Duodenal mucosa (tissue), 2 donors: ENCODE results near the gene MIXL1.

Source experiments
- H3K27ac ChIP-seq: one replicate; pipeline ENCODE4 v1.7.0; 2013; ENCODE audit warnings: low read depth, low read length
- H3K27me3 ChIP-seq, 2 donors: one replicate each; pipeline ENCODE4 v1.7.0; 2013; ENCODE audit warnings: low read length in 2 of 2, control low read depth in 1 of 2; ENCODE audit not compliant: insufficient read depth in 2 of 2, control insufficient read depth in 1 of 2
- H3K36me3 ChIP-seq, 2 donors: one replicate each; pipeline ENCODE4 v1.7.0; 2013; ENCODE audit warnings: low read length in 2 of 2, control low read depth in 1 of 2; ENCODE audit not compliant: insufficient read depth in 2 of 2, control insufficient read depth in 1 of 2
- H3K4me1 ChIP-seq, 2 donors: one replicate each; pipeline ENCODE4 v1.7.0; 2013; ENCODE audit warnings: low read length in 2 of 2, control low read depth in 1 of 2; ENCODE audit not compliant: insufficient read depth in 2 of 2, control insufficient read depth in 1 of 2
- H3K4me3 ChIP-seq, 2 donors: one replicate each; pipeline ENCODE4 v1.7.0; 2013; ENCODE audit warnings: low read length in 2 of 2, low read depth in 1 of 2
- H3K9ac ChIP-seq, 2 donors: one replicate each; pipeline ENCODE4 v1.7.0; 2013; ENCODE audit warnings: low read length in 2 of 2, low read depth in 1 of 2
- H3K9me3 ChIP-seq, 2 donors: one replicate each; pipeline ENCODE4 v1.7.0; 2013; ENCODE audit warnings: low read length in 2 of 2, control low read depth in 1 of 2; ENCODE audit not compliant: control insufficient read depth in 1 of 2

Gene MIXL1

GRCh38 chr1:226212545-226212944 lies 10.9 kb upstream of the MIXL1 start:
- Histone ChIP-seq H3K36me3 (no peaks in the 10 kb centered on the region), H3K9ac (no peak overlapping the region), H3K4me1 (no peaks in the 10 kb centered on the region), H3K27ac (no peak overlapping the region), H3K9me3 (no peaks in the 10 kb centered on the region), H3K27me3 (no peaks in the 10 kb centered on the region), H3K4me3 (no peak overlapping the region)

DNA sequence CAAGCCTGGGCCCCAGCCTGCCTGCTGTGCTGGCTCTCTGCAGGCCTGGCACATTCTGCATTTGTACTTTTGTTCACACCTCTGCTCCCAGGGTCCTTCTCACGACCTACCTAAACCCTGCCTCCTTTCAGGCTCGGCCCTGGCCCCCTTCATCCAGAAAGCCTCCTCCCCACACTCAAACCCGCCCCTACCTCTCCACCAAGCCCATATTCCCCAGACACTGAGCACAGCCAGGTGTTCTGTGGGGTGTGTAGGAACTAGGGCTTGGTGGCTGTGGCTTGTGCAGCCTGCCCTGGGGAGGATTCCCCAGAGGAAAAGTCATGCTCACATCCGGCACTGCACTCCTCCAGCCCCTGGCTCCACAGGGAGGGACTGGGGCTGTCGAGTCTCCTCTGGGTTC lies 8.2 kb upstream of the MIXL1 start:
- Histone ChIP-seq H3K36me3 (no peaks in the 10 kb centered on the region), H3K9me3 (no peaks in the 10 kb centered on the region), H3K27me3 (no peaks in the 10 kb centered on the region), H3K9ac (no peak overlapping the region), H3K4me3 (no peak overlapping the region), H3K27ac (no peak overlapping the region), H3K4me1 (no peaks in the 10 kb centered on the region)

GRCh38 chr1:226216056-226216455 lies 7.4 kb upstream of the MIXL1 start:
- Histone ChIP-seq H3K27me3 (no peaks in the 10 kb centered on the region), H3K9me3 (no peaks in the 10 kb centered on the region), H3K4me3 (no peak overlapping the region), H3K36me3 (no peaks in the 10 kb centered on the region), H3K9ac (no peak overlapping the region), H3K4me1 (no peaks in the 10 kb centered on the region), H3K27ac (no peak overlapping the region)

DNA sequence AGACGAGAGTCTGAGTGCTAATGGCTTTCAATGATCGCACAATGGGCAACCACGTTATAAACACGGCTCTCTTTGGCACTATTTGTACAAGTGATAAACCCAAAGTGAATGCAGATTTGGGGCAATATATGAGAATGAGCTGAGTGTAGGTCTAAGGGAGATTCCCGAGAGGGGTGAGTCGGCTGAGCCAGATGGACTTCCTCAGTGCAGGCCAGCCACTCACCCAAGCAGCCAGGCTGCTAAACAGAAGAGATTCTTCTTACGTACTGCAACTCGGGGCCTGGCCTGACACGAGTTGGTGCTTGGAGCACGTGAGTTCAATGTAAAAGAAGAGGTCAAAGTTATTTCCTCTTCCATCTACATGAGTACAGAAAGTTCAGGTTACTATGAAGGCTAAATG lies 6.2 kb upstream of the MIXL1 start:
- Histone ChIP-seq H3K27me3 (no peaks in the 10 kb centered on the region), H3K9ac (no peak overlapping the region), H3K9me3 (no peaks in the 10 kb centered on the region), H3K36me3 (no peaks in the 10 kb centered on the region), H3K4me3 (no peak overlapping the region), H3K4me1 (no peaks in the 10 kb centered on the region), H3K27ac (no peak overlapping the region)

DNA sequence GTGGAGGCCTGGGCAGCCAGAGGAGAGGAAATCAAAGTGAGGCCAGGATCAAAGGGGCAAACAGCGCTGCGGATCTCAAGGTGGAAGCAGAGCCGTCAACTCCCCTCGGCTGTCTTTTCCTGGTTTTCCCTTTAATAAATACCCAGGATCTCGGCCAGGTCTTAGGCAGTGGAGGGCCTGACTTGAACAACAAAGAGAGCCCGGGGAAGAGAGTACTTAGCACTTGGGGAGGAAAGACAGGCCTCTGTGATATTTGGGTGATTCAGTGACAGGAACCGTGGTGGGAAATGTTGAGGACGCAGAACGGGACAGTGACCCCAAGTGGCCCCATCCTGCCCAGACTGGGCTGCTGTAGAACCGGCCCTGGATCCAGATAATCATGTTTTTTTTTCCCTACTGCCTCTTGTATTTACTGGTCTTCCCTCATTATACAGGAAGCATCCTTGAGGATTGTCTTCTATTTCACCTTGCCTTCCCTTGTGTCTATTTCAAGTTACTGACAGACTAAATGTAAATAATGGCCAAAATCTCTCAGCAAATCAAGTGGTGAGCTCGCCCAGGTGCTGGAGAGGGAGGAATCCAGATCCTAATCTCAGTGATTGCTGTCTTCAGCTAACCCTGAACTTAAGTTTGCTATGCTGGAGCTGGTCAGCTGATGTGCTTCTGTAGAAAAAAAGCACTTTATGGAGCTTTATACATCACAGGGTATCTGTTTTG lies 2.8 kb upstream of the MIXL1 start:
- Histone ChIP-seq H3K27me3 (peaks cover 0 to 6% of the 10 kb centered on the region in 2 donors), H3K9ac (no peak overlapping the region), H3K36me3 (no peaks in the 10 kb centered on the region), H3K4me3 (no peak overlapping the region), H3K9me3 (no peaks in the 10 kb centered on the region), H3K27ac (no peak overlapping the region), H3K4me1 (peaks cover 0 to 5% of the 10 kb centered on the region in 2 donors)

DNA sequence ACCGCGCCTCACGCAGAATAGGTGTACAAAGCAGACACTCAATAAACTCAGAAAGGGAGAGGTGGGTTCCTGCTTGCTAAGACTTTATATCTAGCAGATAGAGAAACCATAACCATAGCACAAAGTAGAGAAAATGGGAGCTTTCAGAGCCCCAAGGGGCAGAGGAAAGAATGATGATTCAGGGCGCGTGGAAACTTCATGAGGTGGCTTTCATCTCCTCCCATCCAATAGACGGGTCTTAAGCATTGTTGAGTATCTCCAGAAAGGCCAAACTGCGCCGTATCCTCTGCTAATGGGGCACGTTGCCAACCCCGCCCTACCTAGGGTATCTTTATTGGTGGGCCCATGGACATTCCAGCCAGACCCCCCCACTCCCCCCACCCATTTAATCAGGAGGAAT lies 778 bp upstream of the MIXL1 start:
- H3K9ac ChIP-seq = no peak overlapping the region
- no peak overlapping the region for H3K27ac ChIP-seq
- no peaks in the 10 kb centered on the region for H3K9me3 ChIP-seq
- H3K4me3 ChIP-seq = no peak overlapping the region
- H3K27me3 ChIP-seq = peaks cover 0 to 6% of the 10 kb centered on the region in 2 donors
- H3K4me1 ChIP-seq = peaks cover 0 to 5% of the 10 kb centered on the region in 2 donors
- no peaks in the 10 kb centered on the region for H3K36me3 ChIP-seq

- H3K4me1 ChIP-seq = peaks cover 0 to 5% of the 10 kb centered on the region in 2 donors
- H3K27ac ChIP-seq = no peak overlapping the region
- H3K4me3 ChIP-seq = peak overlapping the region; percentile 48 to 70
- H3K27me3 ChIP-seq = peaks cover 0 to 6% of the 10 kb centered on the region in 2 donors
- peak overlapping the region in 1 of 2 donors; percentile 47 for H3K9ac ChIP-seq
- no peaks in the 10 kb centered on the region for H3K36me3 ChIP-seq
- H3K9me3 ChIP-seq = no peaks in the 10 kb centered on the region
Observed at GRCh38 chr1:226223786-226224244, 351 bp downstream of the MIXL1 start.

DNA sequence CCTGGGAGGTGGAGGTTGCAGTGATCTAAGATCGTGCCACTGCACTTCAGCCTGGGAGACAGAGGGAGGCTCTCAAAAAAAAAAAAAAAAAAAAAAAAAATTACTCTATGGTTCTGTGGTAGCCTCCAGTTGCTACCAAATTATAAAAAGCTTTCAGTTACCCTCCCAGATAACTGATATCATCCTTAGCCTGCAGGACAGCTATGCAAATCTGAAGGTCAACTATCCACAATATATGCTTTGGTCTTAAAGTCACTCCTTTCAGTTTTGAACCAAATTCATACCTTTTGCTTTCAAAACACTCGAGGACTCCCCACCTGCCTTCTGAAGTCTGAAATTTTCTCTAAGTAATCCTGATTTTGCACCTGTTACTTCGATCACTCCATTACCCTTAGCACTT lies 3.1 kb downstream of the MIXL1 start:
- no peak overlapping the region for H3K9ac ChIP-seq

GRCh38 chr1:226233293-226233692 lies 9.8 kb downstream of the MIXL1 start:
- H3K27ac ChIP-seq = no peak overlapping the region
- H3K4me3 ChIP-seq = no peak overlapping the region
- H3K27me3 ChIP-seq = no peaks in the 10 kb centered on the region
- peaks cover 5 to 23% of the 10 kb centered on the region in 2 donors for H3K36me3 ChIP-seq
- H3K9ac ChIP-seq = no peak overlapping the region
- H3K4me1 ChIP-seq = no peaks in the 10 kb centered on the region
- H3K9me3 ChIP-seq = no peaks in the 10 kb centered on the region

More for the DNA sequence above, 3.1 kb downstream of the MIXL1 start:
- peaks cover 3 to 8% of the 10 kb centered on the region in 2 donors for H3K36me3 ChIP-seq
- H3K4me1 ChIP-seq = peaks cover 0 to 5% of the 10 kb centered on the region in 2 donors
- H3K27ac ChIP-seq = no peak overlapping the region
- H3K27me3 ChIP-seq = peaks cover 0 to 6% of the 10 kb centered on the region in 2 donors
- H3K4me3 ChIP-seq = no peak overlapping the region
- H3K9me3 ChIP-seq = no peaks in the 10 kb centered on the region

DNA sequence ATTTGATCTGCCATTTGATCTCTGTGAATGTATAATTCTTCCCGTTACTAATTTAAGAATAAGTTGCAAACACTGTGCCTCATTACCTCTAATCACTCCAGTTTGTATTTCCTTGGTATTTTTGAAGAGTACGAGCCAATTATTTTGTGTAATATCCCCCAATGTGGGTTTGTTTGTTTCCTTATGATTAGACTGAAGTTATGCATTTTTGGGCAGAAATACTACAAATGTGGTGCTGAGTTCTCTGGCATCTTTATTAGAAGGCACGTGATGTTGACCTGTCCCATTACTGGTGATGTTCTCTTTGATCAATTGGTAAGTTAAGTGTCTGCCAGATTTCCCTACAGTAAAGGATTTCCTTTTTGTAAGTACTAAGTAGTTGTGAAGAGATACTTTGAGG lies 10.3 kb downstream of the MIXL1 start:
- no peak overlapping the region for H3K27ac ChIP-seq
- H3K4me3 ChIP-seq = no peak overlapping the region
- no peaks in the 10 kb centered on the region for H3K4me1 ChIP-seq
- no peaks in the 10 kb centered on the region for H3K9me3 ChIP-seq
- no peaks in the 10 kb centered on the region for H3K27me3 ChIP-seq
- no peak overlapping the region for H3K9ac ChIP-seq
- H3K36me3 ChIP-seq = peaks cover 5 to 23% of the 10 kb centered on the region in 2 donors
